ENCODE results near the gene C12orf57.

Gene C12orf57

GRCh38 chr12:6919588-6919987, 24.2 kb upstream of the C12orf57 start:
- no peak for DNase-seq

- DNase-seq, result no peak
Observed at GRCh38 chr12:6921539-6921938, 22.3 kb upstream of the C12orf57 start.

DNA sequence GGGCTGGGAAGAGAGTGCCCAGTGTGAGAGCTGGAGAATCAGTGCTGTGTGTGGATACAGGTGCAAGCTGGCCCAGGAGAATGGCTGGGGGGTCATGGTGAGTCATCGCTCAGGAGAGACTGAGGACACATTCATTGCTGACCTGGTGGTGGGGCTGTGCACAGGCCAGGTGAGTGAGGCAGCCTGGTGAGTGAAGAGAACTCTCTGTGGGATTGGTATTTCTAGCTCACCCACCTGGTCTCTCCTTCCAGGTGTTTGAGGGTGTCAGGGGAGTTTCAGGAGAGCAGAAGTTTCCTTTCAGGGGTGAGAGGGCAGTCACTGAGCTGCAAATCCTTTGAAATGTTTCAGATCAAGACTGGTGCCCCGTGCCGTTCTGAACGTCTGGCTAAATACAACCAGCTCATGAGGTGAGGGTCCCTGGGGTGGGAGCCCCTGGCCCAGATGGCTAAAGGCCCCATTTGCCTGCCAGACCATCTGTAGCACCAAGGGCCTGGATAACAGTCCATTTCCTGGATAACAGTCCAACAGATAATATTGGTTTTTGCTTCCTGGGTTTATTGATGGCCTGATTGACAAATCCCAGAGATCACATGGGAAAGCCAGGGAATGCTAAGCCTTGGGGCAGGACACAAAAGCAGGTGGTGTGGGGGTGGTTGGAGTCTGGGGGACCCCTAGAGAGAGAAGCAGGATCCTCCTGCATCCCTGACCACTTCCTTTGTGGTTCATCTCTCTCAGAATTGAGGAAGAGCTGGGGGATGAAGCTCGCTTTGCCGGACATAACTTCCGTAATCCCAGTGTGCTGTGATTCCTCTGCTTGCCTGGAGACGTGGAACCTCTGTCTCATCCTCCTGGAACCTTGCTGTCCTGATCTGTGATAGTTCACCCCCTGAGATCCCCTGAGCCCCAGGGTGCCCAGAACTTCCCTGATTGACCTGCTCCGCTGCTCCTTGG, 21.6 kb upstream of the C12orf57 start:
- no peak for DNase-seq

DNA sequence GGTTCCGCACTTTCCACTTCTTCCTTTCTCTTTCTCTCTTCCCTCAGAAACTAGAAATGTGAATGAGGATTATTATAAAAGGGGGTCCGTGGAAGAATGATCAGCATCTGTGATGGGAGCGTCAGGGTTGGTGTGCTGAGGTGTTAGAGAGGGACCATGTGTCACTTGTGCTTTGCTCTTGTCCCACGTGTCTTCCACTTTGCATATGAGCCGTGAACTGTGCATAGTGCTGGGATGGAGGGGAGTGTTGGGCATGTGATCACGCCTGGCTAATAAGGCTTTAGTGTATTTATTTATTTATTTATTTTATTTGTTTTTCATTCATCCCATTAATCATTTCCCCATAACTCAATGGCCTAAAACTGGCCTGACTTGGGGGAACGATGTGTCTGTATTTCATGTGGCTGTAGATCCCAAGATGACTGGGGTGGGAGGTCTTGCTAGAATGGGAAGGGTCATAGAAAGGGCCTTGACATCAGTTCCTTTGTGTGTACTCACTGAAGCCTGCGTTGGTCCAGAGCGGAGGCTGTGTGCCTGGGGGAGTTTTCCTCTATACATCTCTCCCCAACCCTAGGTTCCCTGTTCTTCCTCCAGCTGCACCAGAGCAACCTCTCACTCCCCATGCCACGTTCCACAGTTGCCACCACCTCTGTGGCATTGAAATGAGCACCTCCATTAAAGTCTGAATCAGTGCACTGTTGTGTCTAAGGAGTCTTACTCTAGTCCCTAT, 20.7 kb upstream of the C12orf57 start:
- DNase-seq, result no peak

- DNase-seq, result no peak
Observed at GRCh38 chr12:6923851-6924250, 20.0 kb upstream of the C12orf57 start.

GRCh38 chr12:6925239-6925539, 18.6 kb upstream of the C12orf57 start:
- DNase-seq, result no peak

GRCh38 chr12:6925540-6926279, 18.1 kb upstream of the C12orf57 start:
- no peak for DNase-seq

GRCh38 chr12:6927379-6928021, 16.3 kb upstream of the C12orf57 start, which contains the start of gene ATN1:
TSS of gene ATN1 (plus strand) at chr12:6927959. CDS start at chr12:6934002, 6,043 bp downstream.
- DNase-seq, result peak; percentile 9 to 34

- no peak for DNase-seq
Observed at GRCh38 chr12:6928022-6928702, 15.7 kb upstream of the C12orf57 start.

DNA sequence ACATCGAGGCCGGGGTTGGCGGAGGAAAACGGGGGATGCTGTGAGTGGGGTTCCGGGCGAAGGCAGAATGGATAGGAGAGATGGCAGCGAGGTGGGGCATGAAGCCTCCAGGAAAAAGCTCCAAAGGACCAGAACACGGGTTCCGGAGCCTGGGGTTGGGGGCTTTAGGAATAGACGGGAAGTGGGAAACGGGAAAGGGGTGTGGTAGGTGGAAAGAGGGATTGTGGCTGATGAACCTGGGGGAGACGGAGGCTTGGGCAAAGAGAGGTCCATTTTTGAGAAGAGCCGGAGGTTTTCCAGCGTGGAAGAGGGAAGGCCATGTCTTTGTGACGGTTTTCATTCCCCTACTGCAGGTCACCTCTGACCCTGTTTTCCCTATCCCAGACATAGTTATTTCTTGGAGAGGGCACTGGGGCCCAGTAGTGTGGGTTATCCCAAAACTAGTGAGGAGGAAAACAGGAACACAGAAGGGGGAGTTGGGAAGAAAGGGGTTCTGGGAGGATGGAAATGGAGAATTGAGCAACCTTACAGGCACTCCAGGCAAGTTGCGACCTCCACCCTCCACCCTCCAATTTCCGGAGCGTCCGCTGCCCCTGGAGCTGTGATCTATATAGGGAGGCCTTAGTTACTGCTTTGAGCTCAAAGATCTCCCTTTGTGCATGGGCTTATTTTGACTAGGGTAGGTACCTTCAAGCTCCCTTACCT, 15.0 kb upstream of the C12orf57 start:
- no peak for DNase-seq

GRCh38 chr12:6929466-6930452, 14.1 kb upstream of the C12orf57 start:
- no peak for DNase-seq

DNA sequence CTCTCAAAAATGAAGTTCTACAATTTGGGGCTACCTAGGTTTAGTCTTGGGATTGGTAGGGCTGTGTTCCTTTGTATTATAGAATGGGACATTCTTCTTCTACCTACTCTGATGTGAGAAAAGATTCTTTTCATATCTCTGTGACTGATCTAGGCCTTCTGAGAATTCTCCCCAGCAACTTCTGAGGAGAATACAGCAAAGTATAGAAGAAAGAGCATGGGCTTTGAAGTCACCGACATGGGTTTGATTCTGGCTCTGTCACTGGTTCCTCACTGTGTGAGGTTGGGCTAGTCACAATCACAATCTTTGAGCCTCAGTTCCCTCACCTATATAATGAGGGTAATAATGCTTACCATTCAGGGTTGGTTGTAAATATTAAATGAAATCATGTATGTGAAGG, 11.1 kb upstream of the C12orf57 start:
- no peak for DNase-seq

DNA sequence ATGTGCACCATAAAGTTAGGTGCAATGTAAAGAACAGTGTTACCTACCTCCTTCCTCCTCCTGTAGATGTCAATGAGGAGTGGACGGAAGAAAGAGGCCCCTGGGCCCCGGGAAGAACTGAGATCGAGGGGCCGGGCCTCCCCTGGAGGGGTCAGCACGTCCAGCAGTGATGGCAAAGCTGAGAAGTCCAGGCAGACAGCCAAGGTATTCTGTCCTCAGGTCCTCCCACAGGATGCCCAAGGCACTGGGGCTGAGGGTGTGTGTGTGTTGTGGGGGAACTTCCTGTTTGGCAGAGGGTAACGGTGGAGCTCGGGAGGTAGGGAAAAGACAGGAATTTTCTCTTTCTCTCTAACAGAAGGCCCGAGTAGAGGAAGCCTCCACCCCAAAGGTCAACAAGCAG, 9.7 kb upstream of the C12orf57 start:
- DNase-seq, result no peak

DNA sequence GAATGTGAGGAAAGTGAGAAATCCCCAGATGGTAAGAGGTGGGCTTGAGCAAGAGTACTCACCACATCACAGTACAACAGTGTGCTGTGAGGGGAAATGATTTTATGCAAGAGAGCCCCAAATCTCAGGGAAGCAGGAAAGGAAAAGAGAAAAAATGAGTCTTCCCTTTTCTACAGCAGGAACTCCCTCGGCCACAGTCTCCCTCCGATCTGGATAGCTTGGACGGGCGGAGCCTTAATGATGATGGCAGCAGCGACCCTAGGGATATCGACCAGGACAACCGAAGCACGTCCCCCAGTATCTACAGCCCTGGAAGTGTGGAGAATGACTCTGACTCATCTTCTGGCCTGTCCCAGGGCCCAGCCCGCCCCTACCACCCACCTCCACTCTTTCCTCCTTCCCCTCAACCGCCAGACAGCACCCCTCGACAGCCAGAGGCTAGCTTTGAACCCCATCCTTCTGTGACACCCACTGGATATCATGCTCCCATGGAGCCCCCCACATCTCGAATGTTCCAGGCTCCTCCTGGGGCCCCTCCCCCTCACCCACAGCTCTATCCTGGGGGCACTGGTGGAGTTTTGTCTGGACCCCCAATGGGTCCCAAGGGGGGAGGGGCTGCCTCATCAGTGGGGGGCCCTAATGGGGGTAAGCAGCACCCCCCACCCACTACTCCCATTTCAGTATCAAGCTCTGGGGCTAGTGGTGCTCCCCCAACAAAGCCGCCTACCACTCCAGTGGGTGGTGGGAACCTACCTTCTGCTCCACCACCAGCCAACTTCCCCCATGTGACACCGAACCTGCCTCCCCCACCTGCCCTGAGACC, 8.2 kb upstream of the C12orf57 start:
- no peak for DNase-seq

DNA sequence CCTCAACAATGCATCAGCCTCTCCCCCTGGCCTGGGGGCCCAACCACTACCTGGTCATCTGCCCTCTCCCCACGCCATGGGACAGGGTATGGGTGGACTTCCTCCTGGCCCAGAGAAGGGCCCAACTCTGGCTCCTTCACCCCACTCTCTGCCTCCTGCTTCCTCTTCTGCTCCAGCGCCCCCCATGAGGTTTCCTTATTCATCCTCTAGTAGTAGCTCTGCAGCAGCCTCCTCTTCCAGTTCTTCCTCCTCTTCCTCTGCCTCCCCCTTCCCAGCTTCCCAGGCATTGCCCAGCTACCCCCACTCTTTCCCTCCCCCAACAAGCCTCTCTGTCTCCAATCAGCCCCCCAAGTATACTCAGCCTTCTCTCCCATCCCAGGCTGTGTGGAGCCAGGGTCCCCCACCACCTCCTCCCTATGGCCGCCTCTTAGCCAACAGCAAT, 7.6 kb upstream of the C12orf57 start:
- no peak for DNase-seq

DNA sequence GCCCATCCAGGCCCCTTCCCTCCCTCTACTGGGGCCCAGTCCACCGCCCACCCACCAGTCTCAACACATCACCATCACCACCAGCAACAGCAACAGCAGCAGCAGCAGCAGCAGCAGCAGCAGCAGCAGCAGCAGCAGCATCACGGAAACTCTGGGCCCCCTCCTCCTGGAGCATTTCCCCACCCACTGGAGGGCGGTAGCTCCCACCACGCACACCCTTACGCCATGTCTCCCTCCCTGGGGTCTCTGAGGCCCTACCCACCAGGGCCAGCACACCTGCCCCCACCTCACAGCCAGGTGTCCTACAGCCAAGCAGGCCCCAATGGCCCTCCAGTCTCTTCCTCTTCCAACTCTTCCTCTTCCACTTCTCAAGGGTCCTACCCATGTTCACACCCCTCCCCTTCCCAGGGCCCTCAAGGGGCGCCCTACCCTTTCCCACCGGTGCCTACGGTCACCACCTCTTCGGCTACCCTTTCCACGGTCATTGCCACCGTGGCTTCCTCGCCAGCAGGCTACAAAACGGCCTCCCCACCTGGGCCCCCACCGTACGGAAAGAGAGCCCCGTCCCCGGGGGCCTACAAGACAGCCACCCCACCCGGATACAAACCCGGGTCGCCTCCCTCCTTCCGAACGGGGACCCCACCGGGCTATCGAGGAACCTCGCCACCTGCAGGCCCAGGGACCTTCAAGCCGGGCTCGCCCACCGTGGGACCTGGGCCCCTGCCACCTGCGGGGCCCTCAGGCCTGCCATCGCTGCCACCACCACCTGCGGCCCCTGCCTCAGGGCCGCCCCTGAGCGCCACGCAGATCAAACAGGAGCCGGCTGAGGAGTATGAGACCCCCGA, 7.0 kb upstream of the C12orf57 start:
- no peak for DNase-seq

GRCh38 chr12:6937481-6938352, 6.1 kb upstream of the C12orf57 start:
- DNase-seq, result peak; percentile 86 to 92
